Putamen (tissue), 1 donor: ENCODE measurements around the gene NOX1.
A peak's percentile ranks its signal among the peaks of the same experiment; 100 is the strongest.

Source experiments
- DNase-seq: peaks from one replicate; pipeline ENCODE4 v3.0.0-alpha.2; 2016; ENCODE audit warnings: low spot score

NOX1 gene

GRCh38 chrX:100874325-100874724 is at the start of gene NOX1:
TSS of gene NOX1 (minus strand) at chrX:100874359. CDS start at chrX:100874139, 220 bp downstream.
- no peak for DNase-seq

DNA sequence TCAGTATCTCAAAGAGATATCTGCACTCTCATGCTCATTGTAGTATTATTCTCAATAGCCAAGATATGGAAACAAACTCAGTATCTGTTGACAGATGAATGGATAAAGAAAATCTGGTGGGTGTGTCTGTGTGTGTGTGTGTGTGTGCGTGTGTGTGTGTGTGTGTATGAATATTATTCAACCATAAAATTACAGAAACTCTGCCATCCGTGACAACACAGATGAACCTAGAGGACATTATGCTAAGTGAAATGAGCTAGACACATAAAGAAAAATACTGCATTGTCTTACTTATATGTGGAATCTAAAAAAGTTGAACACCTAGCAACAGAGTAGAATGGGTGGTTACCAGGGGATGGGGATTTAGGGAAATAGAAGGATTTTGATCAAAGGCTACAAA is 41.4 kb upstream of the NOX1 start:
- no peak for DNase-seq

DNA sequence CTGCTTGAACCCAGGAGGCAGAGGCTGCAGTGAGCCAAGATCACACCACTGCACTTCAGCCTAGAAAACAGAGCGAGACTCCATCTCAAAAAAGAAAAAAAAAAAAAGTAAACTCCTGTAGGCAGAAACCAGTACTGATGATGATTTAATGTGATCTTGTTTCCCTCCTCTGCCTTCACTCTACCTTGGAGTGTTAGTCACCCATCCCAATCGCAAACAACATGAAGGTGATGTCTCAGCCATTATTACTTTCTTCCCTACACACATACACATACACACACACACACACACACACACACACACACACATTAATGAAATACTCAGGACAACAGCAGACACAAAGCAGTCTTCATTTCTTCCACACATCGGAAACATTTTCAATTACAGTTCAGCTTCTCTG is 39.0 kb upstream of the NOX1 start:
- DNase-seq: no peak

DNA sequence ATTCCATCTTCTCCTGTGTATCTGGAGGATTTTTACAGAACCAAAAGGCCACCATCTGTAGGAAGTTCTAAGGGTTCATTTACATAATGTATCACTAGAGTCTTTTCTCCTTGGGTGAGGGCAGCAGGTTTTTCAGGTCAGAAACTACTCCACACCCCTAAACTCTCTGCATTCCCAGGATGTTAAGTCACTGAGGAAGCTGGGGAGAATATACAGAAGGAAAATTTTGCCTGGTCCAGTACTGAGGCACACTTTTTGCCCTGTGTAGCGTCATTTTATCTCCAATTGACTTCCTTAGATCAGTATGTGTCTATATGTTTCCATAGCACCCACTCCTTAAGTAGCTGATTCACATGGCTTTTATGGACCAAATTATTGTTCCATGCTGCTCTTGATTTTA is 37.6 kb upstream of the NOX1 start:
- DNase-seq: no peak

GRCh38 chrX:100905620-100906019 is 31.5 kb upstream of the NOX1 start:
- DNase-seq: no peak

- no peak for DNase-seq
These were observed 30.3 kb upstream of the NOX1 start for GRCh38 chrX:100904433-100904832.

- DNase-seq: no peak
These were observed 21.4 kb upstream of the NOX1 start for GRCh38 chrX:100895365-100896075.

- DNase-seq: no peak
These were observed 9.5 kb upstream of the NOX1 start for GRCh38 chrX:100883654-100884053.

DNA sequence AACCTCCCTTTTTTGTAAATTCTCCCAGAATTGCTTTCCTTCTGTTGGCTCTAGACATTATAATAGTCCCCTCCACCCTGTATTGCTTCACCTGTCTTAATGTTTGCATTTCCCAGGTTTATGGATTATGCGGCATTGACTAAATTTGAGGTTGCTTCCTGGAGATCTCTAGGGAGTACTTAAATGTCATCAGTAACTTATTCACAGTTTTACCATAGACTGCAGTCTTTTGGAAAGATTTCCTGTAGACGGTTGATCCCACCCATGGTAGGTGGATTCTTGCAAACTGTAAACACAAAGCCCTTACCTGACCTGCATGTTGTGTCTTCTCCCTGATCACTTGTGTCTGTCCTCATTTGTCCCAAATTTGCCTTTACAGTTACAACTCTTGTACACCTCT is 6.2 kb upstream of the NOX1 start:
- no peak for DNase-seq

- DNase-seq: no peak
These were observed 2.3 kb downstream of the NOX1 start for GRCh38 chrX:100871594-100872560.

DNA sequence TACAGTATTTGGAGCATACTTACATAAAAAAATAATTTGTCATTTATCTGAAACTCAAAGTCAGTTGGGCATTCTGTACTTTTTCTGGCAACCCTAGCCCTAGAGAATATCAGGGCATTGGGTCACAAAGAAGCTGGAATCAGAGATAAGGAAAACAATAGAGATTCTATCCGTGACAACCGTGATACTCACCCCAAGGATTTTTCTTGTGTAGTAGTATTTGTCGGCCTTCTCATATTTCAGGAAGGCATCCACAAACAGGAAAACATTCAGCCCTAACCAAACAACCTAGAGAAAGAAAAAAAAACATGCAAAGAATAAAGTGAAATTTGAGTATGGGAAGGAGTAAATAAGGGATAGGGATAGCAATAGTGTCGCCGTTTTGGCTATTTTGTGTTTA is 3.6 kb downstream of the NOX1 start:
- DNase-seq: no peak

- DNase-seq: no peak
These were observed 5.9 kb downstream of the NOX1 start for GRCh38 chrX:100868273-100868672.

DNA sequence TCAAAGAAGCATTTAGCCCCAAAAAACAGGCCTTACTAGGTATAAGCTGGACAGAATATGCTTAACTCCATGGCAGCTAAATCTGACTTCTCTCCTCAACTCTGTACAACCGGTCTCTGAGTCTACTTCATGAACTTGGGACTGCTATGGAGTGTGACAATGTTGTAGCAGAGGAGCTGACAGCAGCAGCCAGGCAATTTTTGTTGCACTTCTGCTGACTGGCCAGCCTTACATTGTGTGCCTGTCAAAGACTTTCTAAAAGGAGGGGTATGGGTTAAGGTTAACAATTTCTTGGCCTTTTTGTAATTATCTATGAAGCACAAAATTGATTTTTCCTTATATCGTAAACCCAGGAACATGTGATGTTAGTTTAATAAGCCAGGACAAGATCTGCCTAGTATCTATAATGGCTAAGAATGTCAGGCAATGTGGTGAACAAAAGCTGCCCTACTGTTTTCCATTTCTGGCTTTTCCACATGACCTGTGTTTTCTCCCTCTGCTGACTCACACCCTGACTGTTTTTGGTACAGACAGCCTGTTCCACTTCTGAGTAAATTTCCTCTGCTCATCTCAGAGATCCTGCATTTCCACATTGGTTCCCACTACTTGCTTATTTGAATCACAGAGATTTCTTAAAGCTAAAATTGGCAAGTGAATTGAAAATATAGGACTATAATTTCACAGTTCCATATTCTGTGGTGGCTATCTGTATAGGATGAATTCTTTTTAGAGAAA is 9.3 kb downstream of the NOX1 start:
- peak; percentile 0 for DNase-seq

GRCh38 chrX:100863326-100863864 is 10.8 kb downstream of the NOX1 start:
- no peak for DNase-seq

DNA sequence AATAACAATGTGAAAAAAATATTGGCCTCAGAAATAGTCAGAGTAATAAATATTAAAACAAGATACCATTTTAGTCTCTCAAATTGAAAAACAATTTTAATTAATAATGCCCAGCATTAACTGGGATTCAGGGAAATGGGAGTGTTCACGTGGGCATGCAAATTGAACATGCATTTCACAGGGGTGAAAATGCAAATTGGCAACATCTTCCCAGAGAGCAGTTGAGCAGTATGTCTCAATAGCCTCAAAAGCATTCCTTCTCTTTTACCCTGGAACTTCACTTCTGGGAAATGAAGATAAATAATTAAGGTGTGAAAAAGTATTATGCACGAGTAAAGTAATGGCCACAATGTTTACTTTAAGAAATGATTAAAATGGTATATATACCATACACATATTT is 21.3 kb downstream of the NOX1 start:
- no peak for DNase-seq

- DNase-seq: no peak
These were observed 23.8 kb downstream of the NOX1 start for GRCh38 chrX:100850317-100850716.

GRCh38 chrX:100831219-100831946 is 42.8 kb downstream of the NOX1 start:
- peak; percentile 14 for DNase-seq

- no peak for DNase-seq
These were observed 43.6 kb downstream of the NOX1 start for GRCh38 chrX:100830547-100830946.

DNA sequence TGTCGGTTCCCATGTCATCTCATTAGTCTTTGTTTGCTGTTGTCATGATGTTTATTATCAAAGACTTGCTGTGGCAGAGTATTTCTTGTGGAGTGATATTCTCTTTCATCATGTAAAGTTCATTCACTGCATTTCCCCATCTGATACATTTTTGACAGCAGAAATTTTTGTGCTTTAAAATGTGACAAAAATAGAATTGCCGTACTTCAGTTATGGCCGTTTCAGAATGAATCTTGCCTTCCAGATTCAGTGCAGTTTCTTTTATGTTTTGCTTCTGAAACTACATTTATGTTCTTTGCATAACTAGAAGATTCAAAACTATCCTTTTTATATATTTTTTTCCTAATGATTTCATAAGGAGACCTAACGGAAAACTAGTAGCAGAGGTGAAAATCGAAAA is 44.0 kb downstream of the NOX1 start:
- DNase-seq: no peak

DNA sequence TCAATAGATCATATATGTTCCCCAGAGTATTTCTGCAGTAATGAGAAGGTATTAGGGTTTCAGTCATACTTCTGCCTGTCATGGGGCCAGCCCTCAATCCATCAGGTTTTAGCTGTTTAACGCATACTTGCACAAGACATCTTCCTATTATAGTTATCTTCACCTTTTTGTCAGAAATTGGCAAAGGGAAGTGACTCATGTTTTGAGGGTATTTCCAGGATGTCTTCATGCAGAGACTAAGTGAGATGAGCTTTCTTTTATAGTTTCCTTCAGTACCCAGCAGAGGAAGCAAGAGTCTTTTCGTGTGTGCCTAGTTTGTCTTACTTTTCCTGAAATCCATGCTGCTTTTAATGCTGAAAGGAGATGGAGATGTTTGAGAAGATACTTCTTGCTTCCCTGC is 44.4 kb downstream of the NOX1 start:
- DNase-seq: no peak

DNA sequence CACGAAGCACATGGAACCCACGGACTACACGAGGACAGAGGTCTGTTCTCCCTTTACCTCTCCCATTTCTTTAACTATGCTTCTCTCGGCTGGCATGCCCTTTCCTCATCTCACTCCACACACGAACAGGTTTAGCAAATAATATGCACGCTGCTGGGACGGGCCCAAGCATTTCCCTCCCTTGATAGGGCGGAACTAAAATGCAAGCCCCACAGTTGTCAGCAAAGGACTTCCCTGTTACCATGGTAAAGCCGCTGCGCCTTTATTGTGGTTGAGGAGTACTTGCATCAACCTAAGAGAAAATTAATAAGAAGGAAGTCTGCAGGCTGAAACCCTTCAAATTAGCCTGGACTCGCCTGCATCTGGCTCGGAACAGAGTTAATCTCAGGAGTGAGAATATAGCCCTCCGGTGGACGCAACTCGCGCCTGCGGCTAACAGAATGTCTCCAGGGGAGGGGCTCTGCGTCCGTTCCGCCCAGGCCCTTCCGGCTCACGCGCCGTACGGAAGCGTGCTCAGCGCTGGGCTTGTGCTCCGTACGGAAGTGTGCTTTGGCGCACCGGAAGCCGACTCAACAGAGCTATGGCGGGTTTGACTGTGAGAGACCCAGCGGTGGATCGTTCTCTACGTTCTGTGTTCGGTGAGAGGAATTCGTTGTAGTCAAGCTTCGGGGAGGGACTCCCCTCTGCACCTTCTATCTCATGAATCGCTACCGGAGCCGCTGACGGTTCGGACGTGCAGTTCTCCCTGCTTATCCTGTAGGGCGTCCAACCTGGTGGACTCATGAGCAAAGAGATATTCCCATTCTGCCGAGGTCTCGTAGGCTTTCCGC is 54.1 kb downstream of the NOX1 start, which contains the start of gene CSTF2:
CSTF2 (plus strand) TSS at position 555 of the 830 bp plus-strand sequence; CDS start at position 581, 26 bp downstream.
- DNase-seq: peak; percentile 82
